Measurements from ENCODE around the gene MOBP. TPM values are rescaled to one million over a fixed set of nuclear protein-coding genes. Genes with fewer than 3 reads are reported as not detected.

MOBP gene
- total RNA-seq, 8 experiments from 2014 or later, result 0.05 to 1.2 (median 0.29) TPM; not detected in 1

DNA sequence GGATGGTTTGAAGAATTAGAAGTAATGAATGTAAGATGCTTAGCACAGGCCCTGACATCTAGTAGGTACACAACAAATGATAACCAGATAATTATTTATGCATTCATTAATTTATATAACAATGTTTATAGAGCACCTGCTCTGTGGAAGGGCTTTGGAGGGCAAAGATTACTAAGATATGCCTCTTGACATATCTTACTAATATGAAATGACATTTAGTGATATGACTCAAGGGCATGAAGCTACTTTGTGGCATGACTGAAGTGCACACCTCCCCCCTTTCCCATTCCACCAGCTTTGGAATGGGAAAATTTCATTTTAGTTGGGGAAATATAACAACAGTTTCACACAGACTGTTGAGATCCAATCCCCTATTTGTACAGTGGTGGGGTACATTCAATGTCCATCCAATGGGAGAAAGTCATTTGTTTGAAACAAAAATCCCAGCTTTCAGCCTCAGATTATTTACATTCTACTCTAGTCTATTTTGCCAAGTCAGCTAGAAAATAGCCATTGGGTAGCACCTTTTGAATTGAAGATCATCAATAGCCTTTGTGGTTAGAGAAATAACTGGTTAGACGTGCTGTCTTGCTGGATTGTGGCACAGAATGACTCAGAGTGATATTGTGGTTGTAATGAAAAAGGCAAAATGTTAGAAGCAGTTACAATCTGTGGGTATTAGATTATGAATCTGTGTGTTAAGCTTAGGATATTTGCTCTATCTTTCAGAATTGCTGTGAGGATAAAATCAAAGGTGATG is 72.9 kb downstream of the MOBP start:
- 17 to 29% (median 24%) methylated on average over 1 of the region's 1 CpG; no CpG with 5 or more reads in 6 of the 10 experiments for WGBS, 10 experiments
- Histone ChIP-seq H3K4me1 (replicated peaks in 1 of 2) (no peaks in the 10 kb centered on the region), H3K4me3 (no peak overlapping the region), H3K27ac (no peak overlapping the region)
- in situ Hi-C loops (cut with MboI; ENCODE audit: low pct_unique_long_range_greater_than_20kb in 2 of 9, low sequenced_read_pairs in 9 of 9, unreplicated experiment in 9 of 9), result loop anchor here in 2 of 9 experiments (25.0 kb wide), 3 partner anchors 147 to 647 kb away; no protein-coding TSS in a partner anchor
- no peak for ATAC-seq (replicated peaks in 6 of 8)

DNA sequence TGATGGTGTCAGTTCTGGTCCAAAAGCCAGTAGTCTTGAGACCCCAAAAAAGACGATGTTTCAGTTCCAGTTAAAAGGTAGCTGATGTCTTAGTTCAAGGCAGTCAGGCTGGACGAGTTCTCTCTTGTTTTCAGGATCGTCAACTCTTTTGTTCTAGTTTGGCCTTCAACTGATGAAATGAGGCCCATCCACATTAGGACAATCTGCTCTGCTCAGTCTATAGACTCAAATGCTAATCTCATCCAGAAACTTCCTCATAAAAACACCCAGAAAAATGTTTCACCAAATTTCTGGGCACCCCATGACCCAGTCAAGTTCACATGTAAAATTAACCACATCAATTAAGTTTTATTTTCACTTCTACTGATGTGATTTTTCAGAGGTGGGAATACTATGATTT is 74.0 kb downstream of the MOBP start:
- ATAC-seq (replicated peaks in 6 of 8), result no peak
- no peak overlapping the region for H3K27ac ChIP-seq
- H3K4me1 ChIP-seq (replicated peaks in 1 of 2), result no peaks in the 10 kb centered on the region
- in situ Hi-C loops (cut with MboI; ENCODE audit: low pct_unique_long_range_greater_than_20kb in 2 of 9, low sequenced_read_pairs in 9 of 9, unreplicated experiment in 9 of 9), result loop anchor here in 2 of 9 experiments (25.0 kb wide), 3 partner anchors 146 to 646 kb away; no protein-coding TSS in a partner anchor
- 0 to 76% (median 61%) methylated on average over 1 to 3 of the region's 3 CpGs; no CpG with 5 or more reads in 3 of the 10 experiments for WGBS, 10 experiments
- no peak overlapping the region for H3K4me3 ChIP-seq

DNA sequence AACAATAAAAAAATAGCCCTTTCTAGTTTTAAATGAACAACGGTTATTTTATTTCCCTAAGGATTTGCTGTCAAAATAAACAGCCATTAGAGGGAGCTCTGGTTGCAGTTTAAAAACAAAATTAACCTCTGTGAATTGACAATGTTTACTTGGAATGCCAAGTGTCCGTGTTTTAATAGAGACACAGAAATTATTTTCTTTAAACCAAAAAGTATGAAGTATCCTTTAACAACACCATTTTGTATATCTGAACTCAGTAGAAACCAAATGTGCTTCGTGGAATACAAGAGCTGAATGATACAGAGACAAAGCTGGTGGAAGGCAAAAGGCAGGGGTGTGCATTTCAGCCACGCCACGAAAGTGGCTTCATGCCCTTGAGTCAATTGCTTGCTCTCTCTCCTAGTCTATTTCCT is 74.4 kb downstream of the MOBP start:
- no peaks in the 10 kb centered on the region for H3K4me1 ChIP-seq (replicated peaks in 1 of 2)
- peak in 2 of 8 experiments; percentile 29 to 52 for ATAC-seq (replicated peaks in 6 of 8)
- no peak overlapping the region for H3K4me3 ChIP-seq
- in situ Hi-C loops (cut with MboI; ENCODE audit: low pct_unique_long_range_greater_than_20kb in 2 of 9, low sequenced_read_pairs in 9 of 9, unreplicated experiment in 9 of 9), result loop anchor here in 2 of 9 experiments (25.0 kb wide), 3 partner anchors 145 to 645 kb away; no protein-coding TSS in a partner anchor
- H3K27ac ChIP-seq, result no peak overlapping the region
- WGBS, 10 experiments, result 0 to 74% (median 37%) methylated on average over 1 to 5 of the region's 5 CpGs

DNA sequence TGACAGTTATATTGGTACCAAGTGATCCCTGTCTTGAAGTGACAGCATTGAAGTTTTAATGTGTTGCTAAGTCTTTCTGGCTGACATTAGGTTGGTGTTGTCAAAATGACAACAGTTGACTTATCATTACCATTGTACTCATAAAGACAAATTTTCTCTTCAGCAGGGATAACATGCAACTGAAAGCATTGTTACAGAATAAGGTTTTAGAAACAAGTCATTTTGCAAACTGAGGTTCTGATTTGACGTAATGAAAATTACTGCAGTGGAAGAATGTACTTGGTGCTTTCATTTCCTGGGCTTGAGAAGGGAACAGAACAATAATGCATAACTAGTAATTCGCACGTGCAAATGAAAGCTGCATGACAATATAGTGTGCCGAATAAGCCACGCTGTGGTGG is 75.1 kb downstream of the MOBP start:
- H3K4me3 ChIP-seq, result no peak overlapping the region
- H3K4me1 ChIP-seq (replicated peaks in 1 of 2), result no peaks in the 10 kb centered on the region
- H3K27ac ChIP-seq, result no peak overlapping the region
- ATAC-seq (replicated peaks in 6 of 8), result no peak
- 46 to 93% (median 78%) methylated on average over 3 to 5 of the region's 5 CpGs; no CpG with 5 or more reads in 1 of the 10 experiments for WGBS, 10 experiments
- in situ Hi-C loops (cut with MboI; ENCODE audit: low pct_unique_long_range_greater_than_20kb in 2 of 9, low sequenced_read_pairs in 9 of 9, unreplicated experiment in 9 of 9), result loop anchor here in 2 of 9 experiments (25.0 kb wide), 3 partner anchors 145 to 645 kb away; no protein-coding TSS in a partner anchor

DNA sequence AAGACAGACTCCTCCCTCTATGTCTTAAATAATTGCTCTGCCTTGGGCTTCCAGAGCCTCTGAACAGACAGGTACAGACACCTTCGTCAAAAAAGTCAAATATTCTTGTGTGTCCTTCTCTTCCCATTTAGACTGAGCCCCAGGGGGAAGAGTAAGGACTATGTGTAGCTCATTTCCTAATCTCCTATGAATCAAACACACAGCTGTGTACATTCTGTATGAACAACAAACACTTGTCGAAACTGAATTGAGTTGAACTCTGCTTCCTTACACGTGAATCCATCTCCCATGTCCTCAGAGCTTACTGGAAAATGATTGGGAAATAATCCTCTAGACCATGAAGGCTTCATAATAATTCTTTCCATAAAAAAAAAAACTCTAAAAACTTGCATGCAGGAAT is 80.8 kb downstream of the MOBP start:
- no peak for ATAC-seq (replicated peaks in 6 of 8)
- WGBS, 10 experiments, result 10 to 83% (median 40%) methylated on average over 1 to 3 of the region's 3 CpGs; no CpG with 5 or more reads in 1 of the 10 experiments
- H3K27ac ChIP-seq, result no peak overlapping the region
- H3K4me1 ChIP-seq (replicated peaks in 1 of 2), result no peaks in the 10 kb centered on the region
- in situ Hi-C loops (cut with MboI; ENCODE audit: low pct_unique_long_range_greater_than_20kb in 2 of 9, low sequenced_read_pairs in 9 of 9, unreplicated experiment in 9 of 9), result loop anchor here in 2 of 9 experiments (25.0 kb wide), 3 partner anchors 139 to 639 kb away; no protein-coding TSS in a partner anchor
- no peak overlapping the region for H3K4me3 ChIP-seq

DNA sequence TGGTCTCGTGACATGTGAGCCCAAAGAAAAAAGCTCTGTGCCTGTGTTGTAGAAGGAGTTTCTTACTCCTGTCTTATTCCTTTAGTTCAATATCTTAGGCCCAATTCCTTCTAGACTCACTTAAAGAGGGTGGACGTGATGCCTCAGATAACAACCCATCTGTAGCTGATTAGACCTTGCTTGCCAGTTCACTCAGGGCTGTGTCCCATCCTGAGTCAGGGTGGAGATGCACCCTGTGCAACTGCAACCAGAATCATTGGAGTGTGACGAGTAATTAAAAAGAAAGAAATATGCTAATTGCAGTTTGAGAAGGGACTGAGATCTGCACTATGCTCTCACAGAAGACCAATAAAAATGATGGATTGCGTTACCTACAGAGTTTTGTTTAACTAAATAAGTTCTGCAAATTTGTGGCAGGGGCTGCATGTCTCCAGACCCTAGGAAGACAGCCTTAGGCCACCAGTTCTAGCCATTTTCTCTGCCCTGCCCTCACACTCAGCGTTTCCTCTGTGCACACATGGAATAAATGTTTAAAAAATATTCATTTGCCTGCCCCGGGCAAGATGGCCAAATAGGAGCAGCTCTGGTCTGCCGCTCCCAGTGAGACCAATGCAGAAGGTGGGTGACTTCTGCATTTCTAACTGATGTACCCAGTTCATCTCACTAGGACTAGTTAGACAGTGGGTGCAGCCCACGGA is 83.0 kb downstream of the MOBP start:
- Histone ChIP-seq H3K27ac (no peak overlapping the region), H3K4me1 (replicated peaks in 1 of 2) (no peaks in the 10 kb centered on the region), H3K4me3 (no peak overlapping the region)
- in situ Hi-C loops (cut with MboI; ENCODE audit: low pct_unique_long_range_greater_than_20kb in 2 of 9, low sequenced_read_pairs in 9 of 9, unreplicated experiment in 9 of 9), result no loop called here
- WGBS, 10 experiments, result 0 to 89% (median 64%) methylated on average over 1 to 6 of the region's 8 CpGs; no CpG with 5 or more reads in 1 of the 10 experiments
- peak in 3 of 8 experiments; percentile 85 to 95 (median 89) for ATAC-seq (replicated peaks in 6 of 8)

Other genes starting within 250 kb of the MOBP start
- under 1 TPM in 6 of 8 experiments, not detected in 2; 0.08 to 0.40 (median 0.19) TPM for gene CX3CR1, start 187.6 kb upstream of the MOBP start, total RNA-seq
- gene CCR8, start 138.0 kb upstream of the MOBP start, total RNA-seq, result under 1 TPM in 2 of 8 experiments, not detected in 6; 0.27 to 0.35 TPM
- 10 to 100 TPM; 15.7 to 54.8 (median 25.2) TPM for gene SLC25A38, start 84.3 kb upstream of the MOBP start, total RNA-seq
- gene RPSA, start 61.0 kb upstream of the MOBP start, total RNA-seq, result 1,000 to 10,000 TPM in 7 of 8 experiments, 100 to 1,000 TPM in 1; 912 to 1,578 (median 1,429) TPM